Osteoblast (primary cell): ENCODE data around the gene MICAL3. TPM values are rescaled to one million over a fixed set of nuclear protein-coding genes. Genes with fewer than 3 reads are reported as not detected.

Source experiments
- DNase-seq: peaks from one replicate; pipeline ENCODE4 v3.0.0; 2011; ENCODE audit warnings: low spot score, mixed read lengths; ENCODE audit not compliant: insufficient read length; ENCODE audit errors: missing footprints
- H2AFZ ChIP-seq: 2 replicates; pipeline ENCODE4 v1.6.0; 2011; ENCODE audit warnings: mild to moderate bottlenecking, low read length
- H3K27ac ChIP-seq: 2 replicates; pipeline ENCODE4 v1.5.1; 2011; ENCODE audit warnings: mild to moderate bottlenecking, low read depth, low read length, moderate library complexity
- H3K27me3 ChIP-seq: 2 replicates; pipeline ENCODE4 v1.6.0; 2012; ENCODE audit warnings: mild to moderate bottlenecking, control low read depth, inconsistent platforms, low read length, moderate library complexity; ENCODE audit not compliant: insufficient read depth
- H3K36me3 ChIP-seq: 2 replicates; pipeline ENCODE4 v1.5.1; 2011; ENCODE audit warnings: mild to moderate bottlenecking, low read length, control low read depth, moderate library complexity; ENCODE audit not compliant: insufficient read depth
- H3K4me1 ChIP-seq: 2 replicates; pipeline ENCODE4 v1.5.1; 2011; ENCODE audit warnings: mild to moderate bottlenecking, low read length, control low read depth, moderate library complexity; ENCODE audit not compliant: insufficient read depth
- H3K4me2 ChIP-seq: 2 replicates; pipeline ENCODE4 v1.6.0; 2011; ENCODE audit warnings: mild to moderate bottlenecking, low read length; ENCODE audit not compliant: insufficient read depth
- H3K4me3 ChIP-seq: fragments of 200-600 bp; sonication (generic); 3 replicates; pipeline ENCODE4 v1.5.1; 2012; ENCODE audit warnings: mild to moderate bottlenecking, low read length, inconsistent platforms; ENCODE audit not compliant: insufficient read depth
- H3K79me2 ChIP-seq: 2 replicates; pipeline ENCODE4 v1.6.0; 2012; ENCODE audit warnings: mild to moderate bottlenecking, low read length, control low read depth, inconsistent platforms; ENCODE audit not compliant: insufficient read depth
- H3K9me3 ChIP-seq: 2 replicates; pipeline ENCODE4 v1.5.1; 2011; ENCODE audit warnings: low read depth, low read length, control low read depth
- H4K20me1 ChIP-seq: 2 replicates; pipeline ENCODE4 v1.6.0; 2012; ENCODE audit warnings: mild to moderate bottlenecking, low read length, control low read depth; ENCODE audit not compliant: insufficient read depth
- CTCF ChIP-seq: IDR thresholded peaks from 2 replicates; pipeline ENCODE4 v1.5.1; 2011; ENCODE audit warnings: mild to moderate bottlenecking, low read depth, low read length, moderate library complexity; ENCODE audit errors: extremely low read depth
- total RNA-seq: library from RNA; depleted of rRNA; stranded (reverse); fragments of >200 nt; gene quantifications from 2 replicates; pipeline ENCODE4 v1.2.3, GENCODE V29; 2012

The MICAL3 gene
- total RNA-seq, 1 donor: 35.1 TPM

GRCh38 chr22:17754233-17754925, 270.0 kb downstream of the MICAL3 start:
- Histone ChIP-seq H2AFZ (no peak overlapping the region), H4K20me1 (peaks cover 13% of the 10 kb centered on the region), H3K4me3 (no peak overlapping the region), H3K27me3 (no peaks in the 10 kb centered on the region), H3K36me3 (no peaks in the 10 kb centered on the region), H3K4me1 (peaks cover 5% of the 10 kb centered on the region), H3K79me2 (peaks cover 7% of the 10 kb centered on the region), H3K27ac (no peak overlapping the region), H3K4me2 (no peak overlapping the region), H3K9me3 (no peaks in the 10 kb centered on the region)
- TF ChIP-seq CTCF: peak; percentile 28
- DNase-seq: peak; percentile 85

- DNase-seq: peak; percentile 93
- TF ChIP-seq CTCF: no peak
- no peak overlapping the region for H3K4me2 ChIP-seq
- H3K36me3 ChIP-seq: no peaks in the 10 kb centered on the region
- H3K9me3 ChIP-seq: no peaks in the 10 kb centered on the region
- H2AFZ ChIP-seq: no peak overlapping the region
- H3K79me2 ChIP-seq: peaks cover 4% of the 10 kb centered on the region
- peaks cover 5% of the 10 kb centered on the region for H3K4me1 ChIP-seq
- no peak overlapping the region for H3K27ac ChIP-seq
- H3K27me3 ChIP-seq: no peaks in the 10 kb centered on the region
- no peak overlapping the region for H3K4me3 ChIP-seq
- H4K20me1 ChIP-seq: peaks cover 11% of the 10 kb centered on the region
These were observed 270.9 kb downstream of the MICAL3 start for GRCh38 chr22:17753401-17753989.

GRCh38 chr22:17751596-17751995, 272.8 kb downstream of the MICAL3 start:
- TF ChIP-seq CTCF: no peak
- no peak overlapping the region for H3K27ac ChIP-seq
- no peak overlapping the region for H3K4me3 ChIP-seq

GRCh38 chr22:17749605-17750395, 274.6 kb downstream of the MICAL3 start:
- TF ChIP-seq CTCF: no peak
- peak; percentile 38 for DNase-seq
- no peak overlapping the region for H2AFZ ChIP-seq
- peaks cover 5% of the 10 kb centered on the region for H3K4me1 ChIP-seq
- H3K27ac ChIP-seq: no peak overlapping the region
- H3K79me2 ChIP-seq: no peaks in the 10 kb centered on the region
- H4K20me1 ChIP-seq: peaks cover 10% of the 10 kb centered on the region
- no peaks in the 10 kb centered on the region for H3K9me3 ChIP-seq
- H3K4me3 ChIP-seq: no peak overlapping the region
- no peaks in the 10 kb centered on the region for H3K27me3 ChIP-seq
- H3K36me3 ChIP-seq: no peaks in the 10 kb centered on the region
- no peak overlapping the region for H3K4me2 ChIP-seq

More at GRCh38 chr22:17751596-17751995, 272.8 kb downstream of the MICAL3 start:
- Histone ChIP-seq H3K36me3 (no peaks in the 10 kb centered on the region), H3K9me3 (no peaks in the 10 kb centered on the region), H4K20me1 (peaks cover 10% of the 10 kb centered on the region), H3K4me1 (peaks cover 5% of the 10 kb centered on the region), H3K79me2 (peaks cover 2% of the 10 kb centered on the region), H3K4me2 (no peak overlapping the region), H2AFZ (no peak overlapping the region), H3K27me3 (no peaks in the 10 kb centered on the region)
- DNase-seq: peak; percentile 54
